MG63 (cell line): ENCODE results near the gene ELOB. TPM values are rescaled to one million over a fixed set of nuclear protein-coding genes. Genes with fewer than 3 reads are reported as not detected.
A peak's percentile ranks its signal among the peaks of the same experiment; 100 is the strongest.

Source experiments
- DNase-seq: peaks from one replicate; pipeline ENCODE4 v3.0.0-alpha.2; 2020
- H3K27me3 ChIP-seq: fragments of 250-450 bp; sonication (Bioruptor Pico); 2 replicates; pipeline ENCODE4 v1.5.1; 2020; ENCODE audit warnings: mild to moderate bottlenecking, moderate library complexity
- H3K36me3 ChIP-seq: fragments of 250-450 bp; sonication (Bioruptor Pico); 2 replicates; pipeline ENCODE4 v1.5.1; 2020; ENCODE audit warnings: mild to moderate bottlenecking, moderate library complexity
- H3K4me3 ChIP-seq: fragments of 250-450 bp; sonication (Bioruptor Pico); 2 replicates; pipeline ENCODE4 v1.5.1; 2020; ENCODE audit warnings: mild to moderate bottlenecking, moderate library complexity
- H3K9me3 ChIP-seq: fragments of 250-450 bp; sonication (Bioruptor Pico); 2 replicates; pipeline ENCODE4 v1.5.1; 2020; ENCODE audit warnings: mild to moderate bottlenecking, moderate library complexity
- total RNA-seq: library from RNA; depleted of rRNA; stranded (reverse); fragments of >200 nt; shearing (Covaris generic); gene quantifications from 2 replicates; pipeline ENCODE4 v1.2.3, GENCODE V29; 2014; ENCODE audit warnings: low replicate concordance

Gene ELOB
- total RNA-seq, 1 experiment from 2014 or later, result 309 TPM

GRCh38 chr16:2776500-2777139 lies 460 bp downstream of the ELOB start:
- no peaks in the 10 kb centered on the region for H3K9me3 ChIP-seq
- DNase-seq, result peak; percentile 31
- H3K36me3 ChIP-seq, result peaks cover 55% of the 10 kb centered on the region
- peak overlapping the region; percentile 100 for H3K4me3 ChIP-seq
- no peaks in the 10 kb centered on the region for H3K27me3 ChIP-seq

GRCh38 chr16:2775765-2776499 lies 1.1 kb downstream of the ELOB start:
- no peaks in the 10 kb centered on the region for H3K9me3 ChIP-seq
- peak overlapping the region; percentile 100 for H3K4me3 ChIP-seq
- H3K27me3 ChIP-seq, result no peaks in the 10 kb centered on the region
- no peak for DNase-seq
- peaks cover 61% of the 10 kb centered on the region for H3K36me3 ChIP-seq

GRCh38 chr16:2775131-2775716 lies 1.9 kb downstream of the ELOB start:
- peak overlapping the region; percentile 100 for H3K4me3 ChIP-seq
- peaks cover 66% of the 10 kb centered on the region for H3K36me3 ChIP-seq

GRCh38 chr16:2774161-2774891 lies 2.8 kb downstream of the ELOB start:
- no peak overlapping the region for H3K4me3 ChIP-seq
- DNase-seq, result no peak
- no peaks in the 10 kb centered on the region for H3K9me3 ChIP-seq
- H3K27me3 ChIP-seq, result no peaks in the 10 kb centered on the region
- peaks cover 75% of the 10 kb centered on the region for H3K36me3 ChIP-seq

More at GRCh38 chr16:2775131-2775716, 1.9 kb downstream of the ELOB start:
- H3K9me3 ChIP-seq, result no peaks in the 10 kb centered on the region
- H3K27me3 ChIP-seq, result no peaks in the 10 kb centered on the region
- DNase-seq, result no peak

- Histone ChIP-seq H3K4me3 (no peak overlapping the region), H3K36me3 (peaks cover 80% of the 10 kb centered on the region), H3K27me3 (no peaks in the 10 kb centered on the region), H3K9me3 (no peaks in the 10 kb centered on the region)
- DNase-seq, result no peak
These were observed 3.7 kb downstream of the ELOB start for GRCh38 chr16:2773188-2773968.

GRCh38 chr16:2771496-2772402 lies 5.3 kb downstream of the ELOB start:
- DNase-seq, result no peak
- Histone ChIP-seq H3K9me3 (no peaks in the 10 kb centered on the region), H3K4me3 (no peak overlapping the region), H3K27me3 (no peaks in the 10 kb centered on the region), H3K36me3 (peaks cover 87% of the 10 kb centered on the region)

GRCh38 chr16:2770057-2770951 lies 6.8 kb downstream of the ELOB start:
- no peaks in the 10 kb centered on the region for H3K27me3 ChIP-seq
- no peak overlapping the region for H3K4me3 ChIP-seq
- no peaks in the 10 kb centered on the region for H3K9me3 ChIP-seq
- no peak for DNase-seq
- H3K36me3 ChIP-seq, result peaks cover 92% of the 10 kb centered on the region

GRCh38 chr16:2769675-2770056 lies 7.4 kb downstream of the ELOB start:
- H3K9me3 ChIP-seq, result no peaks in the 10 kb centered on the region
- H3K36me3 ChIP-seq, result peaks cover 94% of the 10 kb centered on the region
- no peak for DNase-seq
- no peaks in the 10 kb centered on the region for H3K27me3 ChIP-seq
- H3K4me3 ChIP-seq, result no peak overlapping the region

- Histone ChIP-seq H3K4me3 (no peak overlapping the region), H3K27me3 (no peaks in the 10 kb centered on the region), H3K9me3 (no peaks in the 10 kb centered on the region), H3K36me3 (peaks cover 94% of the 10 kb centered on the region)
- DNase-seq, result no peak
These were observed 8.0 kb downstream of the ELOB start for GRCh38 chr16:2769100-2769529.

GRCh38 chr16:2768403-2769089 lies 8.5 kb downstream of the ELOB start:
- Histone ChIP-seq H3K9me3 (no peaks in the 10 kb centered on the region), H3K27me3 (no peaks in the 10 kb centered on the region)

GRCh38 chr16:2767891-2768290 lies 9.2 kb downstream of the ELOB start:
- Histone ChIP-seq H3K9me3 (no peaks in the 10 kb centered on the region), H3K36me3 (peaks cover 94% of the 10 kb centered on the region), H3K27me3 (no peaks in the 10 kb centered on the region), H3K4me3 (no peak overlapping the region)
- no peak for DNase-seq

More at GRCh38 chr16:2768403-2769089, 8.5 kb downstream of the ELOB start:
- Histone ChIP-seq H3K36me3 (peaks cover 94% of the 10 kb centered on the region), H3K4me3 (no peak overlapping the region)
- DNase-seq, result no peak

GRCh38 chr16:2767140-2767731 lies 9.8 kb downstream of the ELOB start:
- Histone ChIP-seq H3K36me3 (peaks cover 97% of the 10 kb centered on the region), H3K4me3 (no peak overlapping the region), H3K27me3 (no peaks in the 10 kb centered on the region), H3K9me3 (no peaks in the 10 kb centered on the region)
- DNase-seq, result no peak

GRCh38 chr16:2766430-2767139 lies 10.5 kb downstream of the ELOB start:
- no peak for DNase-seq
- Histone ChIP-seq H3K4me3 (no peak overlapping the region), H3K36me3 (peaks cover 97% of the 10 kb centered on the region), H3K27me3 (no peaks in the 10 kb centered on the region), H3K9me3 (no peaks in the 10 kb centered on the region)
